ENCODE measurements around the gene CASZ1. TPM values are rescaled to one million over a fixed set of nuclear protein-coding genes. Genes with fewer than 3 reads are reported as not detected.

Gene CASZ1
- total RNA-seq, 6 experiments from 2014 or later = 0.14 to 0.67 (median 0.43) TPM

- H3K4me3 Mint-ChIP-seq = no peak overlapping the region
- peaks cover 70% of the 10 kb centered on the region for H3K27me3 Mint-ChIP-seq (ENCODE audit: insufficient read depth)
- no peak overlapping the region for H3K27ac Mint-ChIP-seq
- no peaks in the 10 kb centered on the region for H3K36me3 Mint-ChIP-seq (ENCODE audit: low read depth)
- no peaks in the 10 kb centered on the region for H3K9me3 Mint-ChIP-seq
- no peak for TF ChIP-seq CTCF (IDR thresholded peaks at IDR 0.05)
- DNase-seq = no peak
- no peaks in the 10 kb centered on the region for H3K4me1 Mint-ChIP-seq (ENCODE audit: low read depth)
Observed at GRCh38 chr1:10745383-10745782, 51.1 kb downstream of the CASZ1 start.

GRCh38 chr1:10744654-10745238 is 51.7 kb downstream of the CASZ1 start:
- Mint-ChIP-seq H3K4me3 (no peak overlapping the region), H3K27me3 (ENCODE audit: insufficient read depth) (peaks cover 71% of the 10 kb centered on the region), H3K36me3 (ENCODE audit: low read depth) (no peaks in the 10 kb centered on the region), H3K27ac (no peak overlapping the region), H3K9me3 (no peaks in the 10 kb centered on the region), H3K4me1 (ENCODE audit: low read depth) (no peaks in the 10 kb centered on the region)
- DNase-seq = no peak
- TF ChIP-seq CTCF (IDR thresholded peaks at IDR 0.05) = no peak

GRCh38 chr1:10744029-10744428 is 52.4 kb downstream of the CASZ1 start:
- Mint-ChIP-seq H3K27me3 (ENCODE audit: insufficient read depth) (peaks cover 65% of the 10 kb centered on the region), H3K9me3 (no peaks in the 10 kb centered on the region), H3K4me1 (ENCODE audit: low read depth) (no peaks in the 10 kb centered on the region), H3K36me3 (ENCODE audit: low read depth) (no peaks in the 10 kb centered on the region), H3K27ac (no peak overlapping the region), H3K4me3 (no peak overlapping the region)
- TF ChIP-seq CTCF (IDR thresholded peaks at IDR 0.05) = no peak
- no peak for DNase-seq

GRCh38 chr1:10741696-10742095 is 54.8 kb downstream of the CASZ1 start:
- H3K4me1 Mint-ChIP-seq (ENCODE audit: low read depth) = no peaks in the 10 kb centered on the region
- no peak for DNase-seq
- H3K36me3 Mint-ChIP-seq (ENCODE audit: low read depth) = no peaks in the 10 kb centered on the region
- H3K27me3 Mint-ChIP-seq (ENCODE audit: insufficient read depth) = peaks cover 48% of the 10 kb centered on the region
- no peak overlapping the region for H3K4me3 Mint-ChIP-seq
- H3K27ac Mint-ChIP-seq = no peak overlapping the region
- no peak for TF ChIP-seq CTCF (IDR thresholded peaks at IDR 0.05)
- no peaks in the 10 kb centered on the region for H3K9me3 Mint-ChIP-seq

GRCh38 chr1:10740123-10740522 is 56.3 kb downstream of the CASZ1 start:
- H3K27me3 Mint-ChIP-seq (ENCODE audit: insufficient read depth) = peaks cover 41% of the 10 kb centered on the region
- no peaks in the 10 kb centered on the region for H3K4me1 Mint-ChIP-seq (ENCODE audit: low read depth)
- H3K36me3 Mint-ChIP-seq (ENCODE audit: low read depth) = no peaks in the 10 kb centered on the region
- no peak for DNase-seq
- TF ChIP-seq CTCF (IDR thresholded peaks at IDR 0.05) = no peak
- H3K27ac Mint-ChIP-seq = no peak overlapping the region
- no peaks in the 10 kb centered on the region for H3K9me3 Mint-ChIP-seq
- H3K4me3 Mint-ChIP-seq = no peak overlapping the region

- DNase-seq = no peak
- Mint-ChIP-seq H3K36me3 (ENCODE audit: low read depth) (no peaks in the 10 kb centered on the region), H3K9me3 (no peaks in the 10 kb centered on the region), H3K4me3 (no peak overlapping the region), H3K4me1 (ENCODE audit: low read depth) (no peaks in the 10 kb centered on the region), H3K27me3 (ENCODE audit: insufficient read depth) (peaks cover 41% of the 10 kb centered on the region), H3K27ac (no peak overlapping the region)
- no peak for TF ChIP-seq CTCF (IDR thresholded peaks at IDR 0.05)
Observed at GRCh38 chr1:10739589-10739988, 56.9 kb downstream of the CASZ1 start.
